ENCODE data around the gene UBE2F. TPM values are rescaled to one million over a fixed set of nuclear protein-coding genes. Genes with fewer than 3 reads are reported as not detected.

Gene UBE2F
- total and polyA plus RNA-seq, 8 donors = 6.4 to 87.0 (median 44.9) TPM; not detected in 1

DNA sequence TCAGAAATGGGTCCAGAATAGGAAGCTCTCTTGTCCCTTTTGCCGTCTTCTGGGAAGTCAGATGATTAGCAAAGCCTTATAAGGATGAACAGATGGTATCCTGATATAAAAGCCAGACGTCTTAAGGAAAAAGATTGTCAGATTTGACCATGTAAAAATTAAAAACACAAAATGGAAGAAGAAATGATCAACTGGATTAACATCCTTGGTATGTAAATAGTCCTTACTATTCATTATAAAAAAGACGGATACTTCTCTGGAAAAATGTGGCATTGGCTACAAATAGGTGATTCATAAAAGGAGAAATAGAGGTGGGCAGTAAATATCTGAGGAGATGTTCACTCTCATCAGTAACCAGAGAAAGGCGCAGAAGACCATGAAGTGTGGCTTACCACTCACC, 60.2 kb downstream of the UBE2F start:
- Histone ChIP-seq H3K36me3 (peaks cover 16 to 64% (median 62%) of the 10 kb centered on the region in 4 donors), H3K4me1 (no peaks in the 10 kb centered on the region), H3K9me3 (no peaks in the 10 kb centered on the region), H3K4me3 (no peak overlapping the region), H3K27me3 (no peaks in the 10 kb centered on the region), H3K27ac (no peak overlapping the region)
- DNase-seq = no peak
- WGBS, 5 donors = 81 to 90% (median 86%) methylated on average over 4 of the region's 4 CpGs
- TF ChIP-seq POLR2AphosphoS5 (IDR thresholded peaks at IDR 0.05) (no peak), CTCF (IDR thresholded peaks at IDR 0.05) (no peak), EP300 (IDR thresholded peaks at IDR 0.05) (no peak), POLR2A (IDR thresholded peaks at IDR 0.05) (no peak)
- intact Hi-C loops (cut with DNase I; ENCODE audit: low total_unique reads) = no loop called here

DNA sequence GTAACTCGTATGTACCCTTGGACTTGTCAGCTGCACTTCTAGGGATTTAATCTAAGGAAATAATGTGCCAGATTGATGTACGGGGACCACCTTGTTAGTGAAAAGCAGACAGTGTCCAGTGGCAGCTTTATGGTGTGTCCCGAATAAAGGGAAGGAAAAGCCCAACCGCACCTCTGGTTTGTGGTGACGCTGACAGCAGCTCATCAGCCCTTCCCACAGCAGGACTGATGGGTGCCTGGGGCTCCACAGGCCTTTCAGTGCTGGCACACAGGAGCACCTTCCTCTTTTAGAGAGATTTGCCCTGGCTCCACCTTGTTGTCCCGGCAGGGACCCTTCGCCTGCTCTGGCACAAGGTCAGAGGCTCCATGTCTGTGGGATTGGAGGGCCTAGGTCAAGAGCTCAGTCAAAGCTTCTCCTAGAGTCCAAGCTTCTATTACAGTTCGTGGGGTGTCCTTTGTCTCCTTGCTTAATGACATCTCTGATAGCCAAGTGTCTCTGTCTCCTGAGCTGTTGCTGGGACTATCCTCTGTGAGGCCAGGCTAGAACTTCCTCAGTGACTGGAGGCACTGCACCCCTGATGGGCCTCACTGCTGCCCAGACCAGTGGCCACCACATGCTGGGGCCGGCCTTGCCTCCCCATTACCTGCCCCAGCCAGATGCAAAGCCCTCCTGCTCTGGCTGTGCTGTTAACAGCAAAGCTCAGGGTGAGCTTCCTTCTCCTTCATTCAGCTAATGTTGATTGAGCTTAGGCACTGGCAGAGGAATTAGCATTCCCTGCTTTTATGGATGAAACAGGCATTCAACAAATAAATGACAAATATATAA, 61.0 kb downstream of the UBE2F start:
- 75 to 88% (median 86%) methylated on average over 5 to 9 of the region's 9 CpGs for WGBS, 5 donors
- Histone ChIP-seq H3K27me3 (no peaks in the 10 kb centered on the region), H3K4me1 (no peaks in the 10 kb centered on the region), H3K9me3 (no peaks in the 10 kb centered on the region), H3K27ac (no peak overlapping the region), H3K4me3 (no peak overlapping the region), H3K36me3 (peaks cover 23 to 72% (median 69%) of the 10 kb centered on the region in 4 donors)
- no peak for DNase-seq
- TF ChIP-seq CTCF (IDR thresholded peaks at IDR 0.05) (no peak), POLR2A (IDR thresholded peaks at IDR 0.05) (no peak), POLR2AphosphoS5 (IDR thresholded peaks at IDR 0.05) (no peak), EP300 (IDR thresholded peaks at IDR 0.05) (no peak)
- intact Hi-C loops (cut with DNase I; ENCODE audit: low total_unique reads) = no loop called here

- no peaks in the 10 kb centered on the region for H3K27me3 ChIP-seq
- TF ChIP-seq EP300 (IDR thresholded peaks at IDR 0.05) (no peak), CTCF (IDR thresholded peaks at IDR 0.05) (no peak), POLR2A (IDR thresholded peaks at IDR 0.05) (no peak), POLR2AphosphoS5 (IDR thresholded peaks at IDR 0.05) (no peak)
- peaks cover 23 to 86% (median 83%) of the 10 kb centered on the region in 4 donors for H3K36me3 ChIP-seq
- intact Hi-C loops (cut with DNase I; ENCODE audit: low total_unique reads) = no loop called here
- no peak overlapping the region for H3K4me3 ChIP-seq
- DNase-seq = no peak
- no peaks in the 10 kb centered on the region for H3K4me1 ChIP-seq
- no peak overlapping the region for H3K27ac ChIP-seq
- 91 to 100% (median 98%) methylated on average over 3 of the region's 3 CpGs for WGBS, 5 donors
- H3K9me3 ChIP-seq = no peaks in the 10 kb centered on the region
These were observed 63.0 kb downstream of the UBE2F start for GRCh38 chr2:238029853-238030252.

GRCh38 chr2:238030422-238031155, 63.8 kb downstream of the UBE2F start:
- H3K36me3 ChIP-seq = peaks cover 23 to 85% (median 82%) of the 10 kb centered on the region in 4 donors

More at GRCh38 chr2:238030422-238031155, 63.8 kb downstream of the UBE2F start:
- H3K27ac ChIP-seq = no peak overlapping the region
- no peak for DNase-seq
- no peak overlapping the region for H3K4me3 ChIP-seq
- WGBS, 5 donors = 88 to 96% (median 91%) methylated on average over 8 of the region's 8 CpGs
- no peaks in the 10 kb centered on the region for H3K4me1 ChIP-seq
- no peaks in the 10 kb centered on the region for H3K27me3 ChIP-seq
- intact Hi-C loops (cut with DNase I; ENCODE audit: low total_unique reads) = no loop called here
- TF ChIP-seq POLR2A (IDR thresholded peaks at IDR 0.05) = no peak
- TF ChIP-seq CTCF (IDR thresholded peaks at IDR 0.05) = no peak
- no peaks in the 10 kb centered on the region for H3K9me3 ChIP-seq
